ENCODE results near the gene DMBT1.

GRCh38 chr10:122576291-122576690, 15.7 kb downstream of the DMBT1 start:
- no peak for TF ChIP-seq CTCF (IDR thresholded peaks at IDR 0.05; ENCODE audit: low read depth, low read length)
- TF ChIP-seq MAX (IDR thresholded peaks at IDR 0.05; ENCODE audit: low read depth, low read length), result no peak
- TF ChIP-seq POLR2A (IDR thresholded peaks at IDR 0.05; ENCODE audit: extremely low read depth, insufficient read length), result no peak
- no peak for TF ChIP-seq MYC (IDR thresholded peaks at IDR 0.05; ENCODE audit: low read depth, low read length)

Data from NB4 (cell line).